ENCODE measurements around the gene PRELID1. TPM values are rescaled to one million over a fixed set of nuclear protein-coding genes. Genes with fewer than 3 reads are reported as not detected.

PRELID1 gene
- total RNA-seq, 1 donor from 2014 or later, result 88.2 TPM

DNA sequence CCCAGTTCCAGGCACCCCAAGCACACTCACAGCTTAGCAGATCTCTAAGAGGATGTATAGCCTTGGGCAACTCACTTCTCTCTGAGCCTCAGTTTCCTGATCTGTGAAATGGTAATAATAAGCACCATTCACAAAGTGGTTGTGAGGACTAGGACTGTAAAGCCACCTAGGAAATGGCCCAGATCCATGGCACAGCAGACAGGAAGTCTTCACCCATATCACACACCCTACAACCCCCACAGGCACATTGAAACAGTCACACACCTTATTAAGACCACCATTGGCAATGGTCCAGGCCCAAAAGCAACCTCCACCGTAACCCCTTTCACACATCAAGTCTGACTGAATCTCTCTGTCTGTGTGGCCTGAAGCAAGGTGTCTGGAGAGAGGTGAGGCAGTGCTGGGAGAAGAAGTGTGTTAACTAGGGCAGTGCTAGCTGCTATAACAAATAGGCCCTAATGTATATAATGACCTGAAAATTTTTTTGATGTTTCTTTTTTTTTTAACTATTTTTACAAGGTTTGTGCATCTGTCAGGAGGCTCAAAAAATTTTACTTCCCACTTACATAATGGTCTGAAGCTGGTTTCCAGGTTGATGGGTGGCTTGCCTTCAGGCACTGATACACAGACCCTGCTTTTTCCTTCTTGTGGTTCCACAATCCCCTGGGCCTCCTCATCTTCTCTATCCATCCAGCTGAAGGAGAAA lies 51.7 kb downstream of the PRELID1 start:
- Mint-ChIP-seq H3K4me1 (ENCODE audit: low read depth, unreplicated experiment) (peaks cover 1% of the 10 kb centered on the region), H3K27ac (ENCODE audit: unreplicated experiment) (no peak overlapping the region)
- TF ChIP-seq, protein P1, sequence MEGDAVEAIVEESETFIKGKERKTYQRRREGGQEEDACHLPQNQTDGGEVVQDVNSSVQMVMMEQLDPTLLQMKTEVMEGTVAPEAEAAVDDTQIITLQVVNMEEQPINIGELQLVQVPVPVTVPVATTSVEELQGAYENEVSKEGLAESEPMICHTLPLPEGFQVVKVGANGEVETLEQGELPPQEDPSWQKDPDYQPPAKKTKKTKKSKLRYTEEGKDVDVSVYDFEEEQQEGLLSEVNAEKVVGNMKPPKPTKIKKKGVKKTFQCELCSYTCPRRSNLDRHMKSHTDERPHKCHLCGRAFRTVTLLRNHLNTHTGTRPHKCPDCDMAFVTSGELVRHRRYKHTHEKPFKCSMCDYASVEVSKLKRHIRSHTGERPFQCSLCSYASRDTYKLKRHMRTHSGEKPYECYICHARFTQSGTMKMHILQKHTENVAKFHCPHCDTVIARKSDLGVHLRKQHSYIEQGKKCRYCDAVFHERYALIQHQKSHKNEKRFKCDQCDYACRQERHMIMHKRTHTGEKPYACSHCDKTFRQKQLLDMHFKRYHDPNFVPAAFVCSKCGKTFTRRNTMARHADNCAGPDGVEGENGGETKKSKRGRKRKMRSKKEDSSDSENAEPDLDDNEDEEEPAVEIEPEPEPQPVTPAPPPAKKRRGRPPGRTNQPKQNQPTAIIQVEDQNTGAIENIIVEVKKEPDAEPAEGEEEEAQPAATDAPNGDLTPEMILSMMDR (IDR thresholded peaks at IDR 0.05; ENCODE audit: partially characterized antibody, unreplicated experiment), result no peak

DNA sequence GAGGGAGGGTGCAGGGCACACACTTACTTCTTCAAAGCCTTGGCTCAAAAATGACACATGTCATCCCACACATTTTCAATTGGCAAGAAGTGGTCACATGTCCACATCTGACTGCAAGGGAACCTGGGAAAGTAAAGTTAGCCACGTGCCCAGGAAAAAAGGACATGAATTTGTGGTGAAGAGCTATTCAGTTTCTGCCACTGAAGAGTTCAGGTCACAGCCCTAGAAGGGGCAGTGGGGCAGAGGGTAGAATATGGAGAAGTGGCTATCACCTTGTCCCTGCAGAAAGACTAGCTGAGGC lies 52.2 kb downstream of the PRELID1 start:
- H3K27ac Mint-ChIP-seq (ENCODE audit: unreplicated experiment), result no peak overlapping the region
- no peak overlapping the region for H3K4me3 Mint-ChIP-seq (ENCODE audit: unreplicated experiment)
- H3K36me3 Mint-ChIP-seq (ENCODE audit: unreplicated experiment), result no peaks in the 10 kb centered on the region
- peaks cover 4% of the 10 kb centered on the region for H3K27me3 Mint-ChIP-seq (ENCODE audit: unreplicated experiment)
- no peak for DNase-seq
- peaks cover 1% of the 10 kb centered on the region for H3K4me1 Mint-ChIP-seq (ENCODE audit: low read depth, unreplicated experiment)
- H3K9me3 Mint-ChIP-seq (ENCODE audit: unreplicated experiment), result peaks cover 8% of the 10 kb centered on the region
- TF ChIP-seq, protein P1 (IDR thresholded peaks at IDR 0.05; ENCODE audit: partially characterized antibody, unreplicated experiment), result no peak

More for the DNA sequence above, 51.7 kb downstream of the PRELID1 start:
- Mint-ChIP-seq H3K9me3 (ENCODE audit: unreplicated experiment) (peaks cover 8% of the 10 kb centered on the region), H3K36me3 (ENCODE audit: unreplicated experiment) (no peaks in the 10 kb centered on the region), H3K27me3 (ENCODE audit: unreplicated experiment) (peaks cover 4% of the 10 kb centered on the region), H3K4me3 (ENCODE audit: unreplicated experiment) (no peak overlapping the region)
- no peak for DNase-seq

Other genes with a start within 250 kb of the PRELID1 start
- gene FGFR4, start 216.9 kb upstream of the PRELID1 start, total RNA-seq (ENCODE audit: unreplicated experiment), result 5.2 TPM
- 151 TPM for gene NSD1, start 170.0 kb upstream of the PRELID1 start, total RNA-seq (ENCODE audit: unreplicated experiment)
- 13.5 TPM for gene RAB24, start 80 bp upstream of the PRELID1 start, total RNA-seq (ENCODE audit: unreplicated experiment)
- 17.3 TPM for gene MXD3, start 8.1 kb downstream of the PRELID1 start, total RNA-seq (ENCODE audit: unreplicated experiment)
- gene LMAN2, start 47.9 kb downstream of the PRELID1 start, total RNA-seq (ENCODE audit: unreplicated experiment), result 75.6 TPM
- gene RGS14, start 54.1 kb downstream of the PRELID1 start, total RNA-seq (ENCODE audit: unreplicated experiment), result 15.9 TPM
- not detected for gene SLC34A1, start 80.6 kb downstream of the PRELID1 start, total RNA-seq (ENCODE audit: unreplicated experiment)
- not detected for gene PFN3, start 96.9 kb downstream of the PRELID1 start, total RNA-seq (ENCODE audit: unreplicated experiment)
- 5.4 TPM for gene F12, start 105.8 kb downstream of the PRELID1 start, total RNA-seq (ENCODE audit: unreplicated experiment)
- 43.9 TPM for gene GRK6, start 122.9 kb downstream of the PRELID1 start, total RNA-seq (ENCODE audit: unreplicated experiment)
- gene PRR7, start 143.0 kb downstream of the PRELID1 start, total RNA-seq (ENCODE audit: unreplicated experiment), result 4.1 TPM
- gene DBN1, start 169.8 kb downstream of the PRELID1 start, total RNA-seq (ENCODE audit: unreplicated experiment), result 1,261 TPM
- gene PDLIM7, start 193.8 kb downstream of the PRELID1 start, total RNA-seq (ENCODE audit: unreplicated experiment), result 430 TPM
- 29.2 TPM for gene DOK3, start 206.0 kb downstream of the PRELID1 start, total RNA-seq (ENCODE audit: unreplicated experiment)
- gene DDX41, start 213.2 kb downstream of the PRELID1 start, total RNA-seq (ENCODE audit: unreplicated experiment), result 125 TPM

Measured in glutamatergic neuron (in vitro differentiated cells).